Islet of Langerhans (tissue), 1 donor: Measurements from ENCODE around the gene OR2D3.
"Not testable (repeated sequence)": the region's sequence is repeated elsewhere in the genome, so short reads cannot be mapped to it uniquely, and the experiment has no call there.

Experiments used
- FAIRE-seq: peaks from one replicate; lab custom pipeline; 2011; peaks lifted over from hg19 to GRCh38; lab: Jason Lieb, UNC

The OR2D3 gene, protein sequence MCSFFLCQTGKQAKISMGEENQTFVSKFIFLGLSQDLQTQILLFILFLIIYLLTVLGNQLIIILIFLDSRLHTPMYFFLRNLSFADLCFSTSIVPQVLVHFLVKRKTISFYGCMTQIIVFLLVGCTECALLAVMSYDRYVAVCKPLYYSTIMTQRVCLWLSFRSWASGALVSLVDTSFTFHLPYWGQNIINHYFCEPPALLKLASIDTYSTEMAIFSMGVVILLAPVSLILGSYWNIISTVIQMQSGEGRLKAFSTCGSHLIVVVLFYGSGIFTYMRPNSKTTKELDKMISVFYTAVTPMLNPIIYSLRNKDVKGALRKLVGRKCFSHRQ

DNA sequence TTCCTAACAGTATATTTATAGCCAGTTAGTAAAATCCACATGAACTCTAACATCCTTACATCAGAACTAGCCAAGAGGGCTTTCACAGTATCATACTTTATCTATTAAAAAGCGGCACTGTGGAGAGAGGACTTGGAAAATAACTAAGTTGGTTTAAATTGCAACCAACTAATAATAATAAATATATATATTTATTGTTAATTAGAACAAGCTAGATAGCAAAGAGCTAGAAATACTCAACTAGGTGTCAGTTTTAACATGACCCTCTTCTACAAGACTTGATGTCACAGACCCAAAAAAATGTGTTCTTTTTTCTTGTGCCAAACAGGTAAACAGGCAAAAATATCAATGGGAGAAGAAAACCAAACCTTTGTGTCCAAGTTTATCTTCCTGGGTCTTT is at the start of gene OR2D3:
Gene OR2D3, plus strand, starts transcription at position 301 of the 400 bp plus-strand sequence. Its CDS starts 0 bp downstream, at position 301.
- FAIRE-seq, result no peak

DNA sequence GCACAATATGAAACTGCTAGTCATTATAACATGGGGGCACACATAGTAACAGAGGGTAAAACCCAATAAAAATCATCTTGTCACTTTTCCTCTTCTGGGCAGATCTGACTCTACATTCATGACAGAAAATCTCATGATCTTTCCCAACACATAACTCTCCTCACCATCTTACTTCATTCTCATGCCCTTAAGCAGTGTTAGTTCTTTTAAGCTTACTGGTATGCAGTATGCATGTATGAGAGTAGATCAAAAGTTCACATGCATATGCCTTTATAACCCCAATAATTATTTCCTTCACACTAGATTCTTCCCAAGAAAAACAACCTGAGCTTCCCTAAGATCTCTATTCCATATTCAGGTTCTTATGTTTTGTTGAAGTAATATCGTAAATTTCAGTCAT is 49.5 kb upstream of the OR2D3 start:
- no peak for FAIRE-seq

DNA sequence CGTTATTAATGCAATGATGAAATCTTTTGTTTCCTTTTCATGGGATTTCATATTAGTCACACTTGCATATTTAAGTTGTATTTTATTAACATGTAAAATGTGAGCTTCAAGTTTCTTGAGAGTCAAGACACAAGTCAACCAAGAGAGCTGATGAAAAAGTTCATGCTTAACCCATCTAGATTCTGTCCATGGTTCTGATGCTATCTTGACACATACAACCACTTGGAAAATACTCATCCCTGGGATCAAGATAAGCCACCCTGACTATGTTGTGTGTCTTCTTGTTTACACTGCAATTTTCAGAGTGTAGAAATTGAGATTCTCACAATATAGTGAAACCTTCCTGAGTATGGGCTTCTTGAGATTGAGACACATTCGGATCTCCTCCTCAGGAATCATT is 45.0 kb upstream of the OR2D3 start:
- no peak for FAIRE-seq

DNA sequence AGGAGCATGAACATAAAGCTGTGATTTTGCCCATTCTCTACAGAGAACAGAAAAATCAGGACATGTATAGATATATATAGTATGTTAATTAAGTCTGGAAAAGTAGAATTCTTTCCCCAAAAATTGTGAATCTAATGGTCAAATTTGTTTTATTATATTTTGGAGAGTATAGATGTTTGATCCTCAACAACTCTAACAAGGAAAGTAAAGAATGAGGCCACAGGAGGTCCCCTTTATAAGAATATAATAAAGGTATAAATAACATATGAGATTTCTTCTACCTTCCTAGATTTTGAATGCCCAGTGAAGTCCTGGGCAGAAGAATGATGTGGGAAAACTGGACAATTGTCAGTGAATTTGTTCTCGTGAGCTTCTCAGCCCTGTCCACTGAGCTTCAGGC is 44.5 kb upstream of the OR2D3 start, which contains the start of gene OR10A4:
Gene OR10A4, plus strand, starts transcription at position 301 of the 400 bp plus-strand sequence. Its CDS starts 23 bp downstream, at position 324.
- no peak for FAIRE-seq

DNA sequence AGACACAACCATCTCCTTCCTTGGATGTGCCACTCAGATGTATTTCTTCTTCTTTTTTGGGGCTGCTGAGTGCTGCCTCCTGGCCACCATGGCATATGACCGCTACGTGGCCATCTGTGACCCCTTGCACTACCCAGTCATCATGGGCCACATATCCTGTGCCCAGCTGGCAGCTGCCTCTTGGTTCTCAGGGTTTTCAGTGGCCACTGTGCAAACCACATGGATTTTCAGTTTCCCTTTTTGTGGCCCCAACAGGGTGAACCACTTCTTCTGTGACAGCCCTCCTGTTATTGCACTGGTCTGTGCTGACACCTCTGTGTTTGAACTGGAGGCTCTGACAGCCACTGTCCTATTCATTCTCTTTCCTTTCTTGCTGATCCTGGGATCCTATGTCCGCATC is 43.9 kb upstream of the OR2D3 start:
- no peak for FAIRE-seq

DNA sequence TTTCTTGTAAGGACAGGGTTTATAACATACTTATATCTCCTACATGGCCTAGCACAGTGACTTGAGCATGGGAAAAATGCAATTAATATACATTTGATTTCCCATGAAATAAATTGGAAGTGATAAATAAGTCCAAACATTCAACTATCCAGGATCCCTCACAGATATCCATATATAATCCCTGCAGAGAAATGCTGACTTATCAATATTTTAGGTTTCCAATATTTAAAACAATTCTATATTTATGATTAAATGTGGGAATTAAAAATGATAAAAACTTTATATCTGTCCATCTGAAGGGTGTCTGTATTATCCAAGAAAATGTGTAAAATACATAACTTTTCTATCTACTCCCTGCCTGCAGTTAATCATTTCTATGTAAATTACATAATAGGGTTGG is 38.1 kb upstream of the OR2D3 start:
- no peak for FAIRE-seq

DNA sequence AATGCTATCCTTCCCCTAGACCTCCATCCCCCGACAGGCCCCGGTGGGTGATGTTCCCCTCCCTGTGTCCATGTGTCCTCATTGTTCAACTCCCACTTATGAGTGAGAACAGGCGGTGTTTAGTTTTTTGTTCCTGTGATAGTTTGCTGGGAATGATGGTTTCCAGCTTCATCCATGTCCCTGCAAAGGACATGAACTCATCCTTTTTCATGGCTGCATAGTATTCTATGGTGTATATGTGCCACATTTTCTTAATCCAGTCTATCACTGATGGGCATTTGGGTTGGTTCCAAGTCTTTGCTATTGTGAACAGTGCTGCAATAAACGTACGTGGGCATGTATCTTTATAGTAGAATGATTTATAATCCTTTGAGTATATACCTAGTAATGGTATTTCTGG is 33.1 kb upstream of the OR2D3 start:
- FAIRE-seq, result not testable (repeated sequence)

DNA sequence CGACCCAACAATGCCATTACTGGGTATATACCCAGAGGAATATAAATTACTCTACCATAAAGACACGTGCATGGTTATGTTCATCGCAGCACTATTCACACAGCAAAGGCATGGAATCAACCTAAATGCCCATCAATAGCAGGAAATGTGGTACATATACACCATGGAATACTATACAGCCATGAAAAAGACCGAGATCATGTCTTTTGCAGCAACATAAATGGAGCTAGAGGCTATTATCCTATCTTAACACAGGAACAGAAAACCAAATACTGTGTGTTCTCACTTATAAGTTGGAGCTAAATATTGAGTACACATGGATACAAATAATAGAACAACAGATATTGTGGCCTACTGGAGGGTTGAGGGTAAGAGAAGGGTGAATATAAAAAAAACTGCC is 32.0 kb upstream of the OR2D3 start:
- FAIRE-seq, result no peak

DNA sequence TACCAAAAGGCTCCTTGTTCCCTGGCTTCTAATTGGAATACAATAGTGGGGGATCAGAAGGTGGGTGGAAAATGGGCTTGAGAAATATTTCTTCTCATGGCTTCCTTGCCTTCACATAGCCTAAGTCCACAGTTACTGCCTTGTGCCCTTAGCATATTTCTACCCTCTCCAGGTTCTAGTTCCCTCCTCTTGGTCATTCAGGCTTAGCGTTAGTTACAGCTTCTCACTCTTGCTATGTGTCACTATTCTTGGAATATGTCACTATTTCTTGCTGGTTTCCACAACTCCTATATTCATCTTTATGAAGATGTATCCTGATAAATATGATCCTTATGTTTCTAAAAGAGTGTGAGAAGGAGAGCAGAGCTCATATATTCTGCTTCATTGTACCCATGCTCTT is 31.0 kb upstream of the OR2D3 start:
- no peak for FAIRE-seq

DNA sequence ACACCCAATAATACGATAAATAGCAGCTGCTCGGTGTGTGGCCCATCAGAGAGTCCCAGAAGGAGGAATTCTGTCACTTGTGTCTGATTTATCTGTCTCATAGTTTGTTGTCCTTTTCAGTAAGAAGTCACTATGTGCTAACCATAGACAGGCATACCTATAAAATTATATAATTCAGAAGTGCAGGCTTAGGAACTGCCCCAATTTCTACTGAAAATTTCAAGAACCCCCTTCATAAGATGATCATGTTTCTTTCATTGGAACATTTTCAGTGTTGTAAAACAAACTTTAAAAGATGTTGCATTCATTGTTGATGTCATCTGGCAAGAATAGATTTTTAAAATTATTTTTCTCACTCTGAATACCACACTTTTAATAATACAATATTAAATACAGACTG is 28.4 kb upstream of the OR2D3 start, which contains the start of gene OR2D2:
Gene OR2D2, minus strand, starts transcription at position 101 of the 400 bp plus-strand sequence. Its CDS starts 0 bp downstream, at position 101.
- FAIRE-seq, result no peak

DNA sequence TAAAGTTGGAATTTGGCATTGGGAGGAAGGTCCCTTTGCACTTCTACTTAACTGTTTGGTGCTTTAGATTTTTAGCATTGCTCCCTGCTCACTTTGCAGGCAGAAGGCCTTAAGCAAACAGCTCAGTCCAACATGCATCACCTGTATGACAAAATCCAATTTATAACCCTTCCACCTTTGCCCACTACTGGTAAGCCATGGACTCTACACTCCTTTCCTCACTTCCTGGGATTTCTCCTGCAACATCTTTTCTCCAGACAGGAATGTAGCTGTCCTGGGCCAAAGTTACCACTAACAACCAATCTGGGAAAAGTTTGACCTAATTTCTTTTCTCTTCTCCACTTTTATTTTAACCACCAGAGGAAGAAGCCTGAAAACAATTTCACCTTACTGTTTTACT is 26.7 kb upstream of the OR2D3 start:
- no peak for FAIRE-seq

DNA sequence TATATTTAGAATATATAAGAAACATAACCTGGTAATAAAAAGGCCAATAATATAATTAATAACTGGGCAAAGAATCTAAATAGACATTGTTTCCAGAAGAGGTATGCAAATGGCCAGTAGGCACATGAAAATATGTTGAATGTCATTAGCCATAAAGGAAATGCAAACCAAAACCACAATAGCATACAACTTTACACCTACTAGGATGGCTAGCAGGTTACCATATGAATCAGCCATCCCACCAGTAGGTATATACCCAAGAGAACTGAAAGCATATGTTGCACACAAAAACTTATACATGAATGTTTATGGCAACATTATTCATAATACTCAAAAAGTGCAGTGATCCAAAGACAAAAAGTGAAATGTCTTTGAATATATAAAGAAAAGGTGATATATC is 25.8 kb upstream of the OR2D3 start:
- FAIRE-seq, result no peak

DNA sequence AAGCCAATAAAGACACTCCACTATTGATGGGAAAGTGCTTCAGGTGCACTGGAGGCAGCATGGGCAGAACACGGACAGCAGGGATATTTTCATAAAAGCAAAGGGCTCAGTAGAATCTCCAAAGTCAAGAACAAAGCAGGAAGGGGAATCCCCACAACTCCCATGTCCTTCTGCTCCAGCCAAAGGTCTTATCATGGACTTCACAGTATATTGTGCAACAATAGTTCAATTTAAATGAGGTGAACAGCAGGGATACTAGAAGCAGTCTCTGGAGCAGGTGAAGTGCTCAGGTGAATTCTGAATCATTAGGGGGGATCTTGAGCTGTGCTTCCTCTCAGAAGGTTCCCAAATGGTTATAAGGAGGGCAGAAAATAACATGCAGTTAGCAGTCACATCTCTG is 21.9 kb upstream of the OR2D3 start:
- FAIRE-seq, result no peak

DNA sequence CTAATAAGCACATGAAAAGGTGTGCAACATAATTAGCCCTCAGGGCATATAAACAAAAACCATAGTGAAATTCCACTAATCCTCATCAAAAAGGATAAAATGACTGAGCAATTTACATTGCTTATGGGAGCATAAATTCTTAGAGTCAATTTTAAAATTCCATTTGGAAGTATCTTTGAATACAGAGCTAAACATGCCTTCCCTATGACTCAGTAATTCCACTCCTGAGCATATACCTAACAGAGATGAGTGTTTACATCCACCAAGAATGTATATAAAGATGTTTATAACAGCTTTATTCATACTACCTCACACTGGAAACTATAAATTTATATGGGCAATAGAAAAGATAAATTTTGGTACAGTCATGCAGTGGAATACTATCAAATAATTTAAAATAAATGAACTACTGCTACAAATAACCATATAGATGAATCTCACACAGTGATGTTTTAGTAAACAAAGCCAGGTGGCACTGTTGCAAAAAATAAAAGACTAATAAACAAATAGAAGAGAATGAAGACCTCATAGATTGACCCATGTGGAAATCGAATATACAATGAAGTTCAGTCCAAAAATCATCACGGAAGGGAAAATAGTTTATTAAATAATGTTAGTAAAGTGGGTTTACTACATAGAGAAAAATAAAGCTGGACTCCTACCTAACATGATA is 20.3 kb upstream of the OR2D3 start:
- no peak for FAIRE-seq

DNA sequence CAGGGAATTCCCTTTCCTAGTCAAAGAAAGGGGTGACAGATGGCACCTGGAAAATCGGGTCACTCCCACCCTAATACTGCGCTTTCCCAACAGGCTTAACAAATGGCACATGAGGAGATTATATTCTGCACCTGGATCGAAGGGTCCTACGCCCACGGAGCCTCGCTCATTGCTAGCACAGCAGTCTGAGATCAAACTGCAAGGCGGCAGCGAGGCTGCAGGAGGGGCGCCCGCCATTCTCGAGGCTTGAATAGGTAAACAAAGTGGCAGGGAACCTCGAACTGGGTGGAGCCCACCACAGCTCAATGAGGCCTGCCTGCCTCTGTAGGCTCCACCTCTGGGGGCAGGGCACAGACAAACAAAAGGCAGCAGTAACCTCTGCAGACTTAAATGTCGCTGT is 16.0 kb upstream of the OR2D3 start:
- FAIRE-seq, result not testable (repeated sequence)

DNA sequence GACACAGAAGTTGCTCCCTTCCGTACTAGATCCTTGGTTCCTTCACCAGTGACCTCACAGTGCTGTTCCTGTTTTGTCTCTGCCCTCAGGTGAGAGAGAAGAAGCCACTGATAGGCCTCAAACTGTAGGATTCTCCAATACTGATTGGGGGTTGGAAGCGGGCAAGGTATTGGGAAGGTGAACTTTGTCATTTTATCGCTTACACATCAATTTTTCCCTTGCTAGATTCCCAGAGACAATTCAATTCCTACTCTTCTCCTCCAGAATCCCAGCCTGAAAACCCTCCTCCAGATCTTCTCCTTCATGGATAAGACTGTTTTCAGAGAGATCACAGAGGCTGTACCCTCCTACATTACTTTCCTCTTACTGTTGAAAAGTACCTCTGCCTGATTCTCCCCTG is 9.4 kb upstream of the OR2D3 start:
- FAIRE-seq, result no peak

DNA sequence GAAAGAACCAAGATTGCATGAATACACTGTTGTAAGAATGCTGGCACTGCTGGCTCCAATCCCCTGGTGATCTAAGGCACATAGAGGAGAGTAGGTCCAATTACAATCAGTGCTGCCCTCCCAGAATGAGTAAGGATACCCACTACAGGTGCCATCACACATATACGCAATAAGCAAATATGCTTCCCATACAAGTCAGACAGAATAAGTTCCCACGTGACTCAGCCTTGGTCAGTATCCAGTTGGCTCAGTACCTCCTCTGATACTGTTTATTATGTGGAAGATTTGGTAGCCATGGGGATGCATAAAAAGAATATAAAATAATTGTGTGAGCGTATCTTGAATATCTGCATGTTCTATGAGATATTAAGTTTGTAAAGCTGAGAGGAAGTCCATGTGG is 8.9 kb upstream of the OR2D3 start:
- no peak for FAIRE-seq

DNA sequence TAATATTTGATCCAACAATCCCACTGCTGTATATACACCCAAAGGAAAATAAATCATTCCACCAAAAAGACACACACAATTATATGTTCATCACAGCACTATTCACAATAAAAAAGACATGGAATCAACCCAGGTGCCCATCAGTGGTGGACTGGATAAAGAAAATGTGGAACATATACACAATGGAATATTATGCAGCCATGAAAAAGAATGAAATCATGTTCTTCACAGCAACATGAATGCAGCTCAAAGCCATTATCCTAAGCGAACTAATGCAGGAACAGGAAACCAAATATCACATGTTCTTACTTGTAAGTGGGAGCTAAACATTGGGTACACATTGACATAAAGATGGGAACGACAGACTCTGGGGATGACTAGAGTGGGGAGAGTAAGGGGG is 1.1 kb upstream of the OR2D3 start:
- no peak for FAIRE-seq

DNA sequence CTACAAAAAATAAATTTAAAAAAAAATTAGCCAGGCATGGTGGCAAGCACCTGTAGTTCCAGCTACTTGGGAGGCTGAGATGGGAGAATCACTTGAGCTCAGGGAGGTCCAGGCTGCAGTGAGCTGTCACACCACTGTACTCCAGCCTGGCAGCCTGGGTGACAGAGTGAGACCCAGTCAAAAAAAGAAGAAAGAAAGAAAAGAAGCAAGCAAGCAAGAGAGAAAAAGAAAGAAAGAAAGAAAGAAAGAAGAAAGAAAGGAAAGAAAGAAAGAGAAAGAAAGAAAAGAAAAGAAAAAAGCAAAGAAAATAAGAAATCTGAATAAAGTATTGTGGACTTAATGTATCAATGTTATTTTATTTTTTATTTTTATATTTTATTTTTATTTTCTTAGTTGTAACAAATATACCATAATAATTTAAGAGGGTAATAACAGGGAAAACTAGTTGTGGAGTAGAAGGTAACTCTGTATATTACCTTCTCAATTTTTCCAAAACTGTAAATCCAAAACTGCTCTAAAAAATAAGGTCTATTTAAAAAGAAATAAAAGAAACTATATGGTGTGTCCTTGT is 4.3 kb downstream of the OR2D3 start:
- no peak for FAIRE-seq

DNA sequence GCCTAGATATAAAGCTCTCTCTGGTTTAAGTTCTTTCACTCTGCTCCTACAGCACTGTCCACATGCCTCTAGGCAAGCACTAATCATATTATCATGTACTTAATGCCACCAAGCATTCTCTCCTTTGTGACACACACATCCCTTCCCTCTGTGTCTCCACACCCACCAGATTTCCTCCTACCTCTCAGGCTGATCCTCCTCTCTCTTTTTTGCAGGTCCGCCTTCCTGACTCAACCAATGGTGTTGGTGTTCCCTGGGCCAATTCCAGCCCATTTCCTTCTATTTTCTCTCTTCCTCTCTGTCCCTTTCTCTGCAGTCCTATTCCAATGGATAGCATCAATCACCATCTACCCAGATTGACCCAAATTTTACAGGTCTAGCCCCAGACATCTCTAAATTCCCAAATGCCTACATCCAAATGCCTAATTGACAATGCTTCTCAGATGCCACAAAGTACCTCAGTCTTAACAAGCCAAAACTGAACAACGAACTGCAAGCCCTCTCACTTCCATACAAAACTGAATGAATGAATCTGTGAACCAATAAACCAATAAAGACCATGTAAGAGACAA is 4.9 kb downstream of the OR2D3 start:
- FAIRE-seq, result no peak

DNA sequence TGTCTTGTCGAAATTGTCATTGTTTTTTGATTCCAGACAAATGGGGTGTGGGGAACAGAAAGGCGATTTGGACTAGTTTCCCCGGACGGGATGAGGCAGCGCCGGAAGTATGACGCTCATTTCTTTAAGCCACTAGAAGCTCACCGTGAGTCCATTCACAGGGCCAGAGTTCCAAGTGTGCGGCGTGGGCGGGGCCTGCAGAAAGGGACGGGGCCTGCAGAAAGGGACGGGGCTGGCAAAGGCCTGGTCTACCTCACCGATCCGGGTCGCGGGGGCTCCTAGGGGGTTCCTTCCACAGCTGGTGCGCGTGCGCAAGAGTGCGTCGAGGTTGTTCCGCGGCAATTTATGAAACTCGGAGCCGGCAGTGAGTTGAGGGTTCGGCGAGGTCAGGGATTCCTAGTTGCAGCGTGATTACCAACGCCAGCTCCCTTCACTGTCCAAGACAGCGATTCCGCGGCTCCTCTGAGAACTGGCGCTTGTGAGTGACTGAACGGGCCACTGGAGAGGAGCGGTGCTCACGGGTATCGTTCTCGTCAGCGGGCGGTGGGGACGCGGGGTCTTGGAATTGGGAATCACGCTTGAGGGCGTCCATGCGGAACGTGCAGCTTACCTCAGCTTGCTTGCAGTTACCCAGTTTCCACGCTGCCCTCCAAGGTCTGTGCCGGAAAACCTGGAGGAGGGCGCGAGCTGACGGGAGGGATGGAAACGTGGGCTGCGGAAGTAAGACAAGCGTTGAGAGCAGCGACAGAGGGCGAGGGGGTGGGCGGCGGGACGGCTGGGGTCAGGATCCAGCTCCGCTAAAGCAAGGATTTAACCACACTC is 5.6 kb downstream of the OR2D3 start, which contains the start of gene ZNF215:
Gene ZNF215, plus strand, starts transcription at position 219 of the 822 bp plus-strand sequence. CDS start 5,847 bp downstream, outside the sequence.
- no peak for FAIRE-seq

DNA sequence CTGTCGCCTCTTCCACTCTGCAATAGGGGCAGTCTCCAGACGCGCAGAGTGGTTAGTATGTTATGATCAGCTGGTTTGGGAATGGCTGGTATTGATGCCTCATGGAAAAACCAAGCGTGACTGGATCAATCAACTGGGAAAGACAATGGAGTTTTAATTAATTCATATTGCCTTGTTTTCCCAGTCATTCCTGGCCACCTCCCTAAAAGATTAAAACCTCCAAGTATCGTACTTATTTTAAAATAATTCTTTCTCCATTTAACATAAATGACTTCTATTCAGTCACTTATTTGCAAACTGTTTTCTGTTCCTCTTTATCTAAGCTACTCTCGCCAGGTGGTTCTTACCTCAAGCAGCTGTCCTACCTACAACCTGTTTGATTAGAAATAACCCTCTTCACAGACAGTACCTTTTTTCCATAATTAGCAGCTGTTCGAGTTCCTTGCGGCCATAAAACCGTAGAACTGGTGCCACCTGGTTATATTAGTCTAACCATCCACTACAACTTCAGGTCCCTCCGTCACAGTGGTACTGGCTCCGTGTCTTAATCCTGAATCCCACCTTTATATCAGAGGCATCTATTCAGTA is 6.3 kb downstream of the OR2D3 start:
- FAIRE-seq, result no peak
